Mucosa of rectum (tissue), 2 donors: Measurements from ENCODE around the gene KCNMB2.

Experiments
- H3K27ac ChIP-seq, 2 donors: one replicate each; pipeline ENCODE4 v1.7.0; 2013; ENCODE audit warnings: inconsistent platforms in 2 of 2, low read depth in 2 of 2, low read length in 2 of 2
- H3K27me3 ChIP-seq, 2 donors: one replicate each; pipeline ENCODE4 v1.7.0; 2013; ENCODE audit warnings: low read length in 2 of 2; ENCODE audit not compliant: control insufficient read depth in 2 of 2, insufficient read depth in 2 of 2
- H3K36me3 ChIP-seq, 2 donors: one replicate each; pipeline ENCODE4 v1.7.0; 2013; ENCODE audit warnings: low read length in 2 of 2; ENCODE audit not compliant: control insufficient read depth in 2 of 2, insufficient read depth in 2 of 2
- H3K4me1 ChIP-seq, 2 donors: one replicate each; pipeline ENCODE4 v1.7.0; 2013; ENCODE audit warnings: low read length in 2 of 2, mild to moderate bottlenecking in 1 of 2; ENCODE audit not compliant: control insufficient read depth in 2 of 2, insufficient read depth in 2 of 2
- H3K4me3 ChIP-seq, 2 donors: one replicate each; pipeline ENCODE4 v1.7.0; 2013; ENCODE audit warnings: low read length in 2 of 2
- H3K9ac ChIP-seq, 2 donors: one replicate each; pipeline ENCODE4 v1.7.0; 2013; ENCODE audit warnings: low read length in 2 of 2, low read depth in 1 of 2, mild to moderate bottlenecking in 1 of 2
- H3K9me3 ChIP-seq, 2 donors: one replicate each; pipeline ENCODE4 v1.7.0; 2013; ENCODE audit warnings: low read length in 2 of 2; ENCODE audit not compliant: control insufficient read depth in 2 of 2
- donor health status: healthy.
- donor health status: Normal muscosa, but diverticular disease.

KCNMB2 gene

GRCh38 chr3:178794711-178795110 is 258.5 kb downstream of the KCNMB2 start:
- no peak overlapping the region for H3K4me3 ChIP-seq
- H3K4me1 ChIP-seq = no peaks in the 10 kb centered on the region
- no peaks in the 10 kb centered on the region for H3K36me3 ChIP-seq
- no peaks in the 10 kb centered on the region for H3K27me3 ChIP-seq
- no peak overlapping the region for H3K9ac ChIP-seq
- no peak overlapping the region for H3K27ac ChIP-seq
- no peaks in the 10 kb centered on the region for H3K9me3 ChIP-seq

- H3K4me3 ChIP-seq = no peak overlapping the region
- no peak overlapping the region for H3K9ac ChIP-seq
- no peaks in the 10 kb centered on the region for H3K4me1 ChIP-seq
- no peak overlapping the region for H3K27ac ChIP-seq
- no peaks in the 10 kb centered on the region for H3K9me3 ChIP-seq
- H3K36me3 ChIP-seq = no peaks in the 10 kb centered on the region
- no peaks in the 10 kb centered on the region for H3K27me3 ChIP-seq
These were observed 259.1 kb downstream of the KCNMB2 start for GRCh38 chr3:178795349-178795748.

DNA sequence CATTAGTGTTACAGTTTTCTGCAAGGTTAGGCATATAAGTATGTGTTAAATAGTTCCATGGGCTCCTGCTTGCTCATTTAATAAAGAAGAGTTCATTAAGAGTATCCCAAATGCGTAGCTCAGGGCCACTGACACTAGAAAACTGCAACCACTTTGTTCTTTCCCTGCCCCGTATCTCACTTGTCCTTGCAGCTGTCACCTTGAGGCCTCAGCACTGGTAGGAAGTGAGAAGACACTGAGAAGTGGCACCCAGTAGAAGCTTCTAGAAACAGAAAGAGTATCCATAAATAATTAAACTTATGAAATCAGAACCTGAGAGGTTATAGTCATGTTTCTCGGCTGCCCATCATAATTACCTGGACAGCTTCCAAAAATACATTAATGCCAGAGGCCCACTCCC is 266.0 kb downstream of the KCNMB2 start:
- Histone ChIP-seq H3K9ac (no peak overlapping the region), H3K27ac (no peak overlapping the region), H3K27me3 (no peaks in the 10 kb centered on the region), H3K4me3 (no peak overlapping the region), H3K9me3 (no peaks in the 10 kb centered on the region), H3K4me1 (no peaks in the 10 kb centered on the region), H3K36me3 (no peaks in the 10 kb centered on the region)

DNA sequence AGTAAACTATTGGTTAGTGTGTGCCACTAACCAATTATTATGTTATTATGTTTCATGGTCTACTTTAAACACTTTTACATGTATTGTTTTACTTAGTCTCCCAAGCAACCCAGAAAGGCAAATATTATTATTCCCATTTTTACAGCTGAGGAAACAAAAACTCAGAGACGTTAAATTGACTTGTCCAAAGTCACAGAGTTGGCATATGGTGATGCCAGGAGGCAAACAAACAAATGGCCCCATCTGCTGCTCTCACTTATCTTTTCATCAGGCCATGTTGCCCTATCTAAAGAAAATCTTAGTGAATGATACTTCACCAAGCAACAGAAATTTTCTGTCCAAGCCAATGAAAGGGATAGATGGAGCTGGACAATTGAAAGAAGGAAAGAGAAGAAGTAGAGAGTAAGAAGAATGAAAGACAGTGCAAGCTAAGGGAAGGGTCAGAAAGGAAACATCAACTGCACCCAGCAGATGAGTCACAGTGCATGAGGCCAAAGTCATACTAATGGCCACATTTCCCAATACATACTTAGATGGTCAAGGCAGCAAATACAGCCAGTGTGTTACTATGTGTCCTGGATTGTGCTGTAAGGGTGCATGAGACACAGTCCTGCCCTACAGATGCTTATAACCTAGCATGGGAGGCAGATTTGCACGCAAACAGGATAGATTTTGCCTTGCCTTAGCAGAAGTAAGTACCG is 266.9 kb downstream of the KCNMB2 start:
- Histone ChIP-seq H3K36me3 (no peaks in the 10 kb centered on the region), H3K4me3 (no peak overlapping the region), H3K9ac (no peak overlapping the region), H3K9me3 (no peaks in the 10 kb centered on the region), H3K4me1 (no peaks in the 10 kb centered on the region), H3K27ac (no peak overlapping the region), H3K27me3 (no peaks in the 10 kb centered on the region)

- H3K4me1 ChIP-seq = no peaks in the 10 kb centered on the region
- no peak overlapping the region for H3K27ac ChIP-seq
- H3K27me3 ChIP-seq = no peaks in the 10 kb centered on the region
- no peak overlapping the region for H3K4me3 ChIP-seq
- no peaks in the 10 kb centered on the region for H3K36me3 ChIP-seq
- H3K9me3 ChIP-seq = no peaks in the 10 kb centered on the region
- no peak overlapping the region for H3K9ac ChIP-seq
These were observed 268.4 kb downstream of the KCNMB2 start for GRCh38 chr3:178804606-178805005.

DNA sequence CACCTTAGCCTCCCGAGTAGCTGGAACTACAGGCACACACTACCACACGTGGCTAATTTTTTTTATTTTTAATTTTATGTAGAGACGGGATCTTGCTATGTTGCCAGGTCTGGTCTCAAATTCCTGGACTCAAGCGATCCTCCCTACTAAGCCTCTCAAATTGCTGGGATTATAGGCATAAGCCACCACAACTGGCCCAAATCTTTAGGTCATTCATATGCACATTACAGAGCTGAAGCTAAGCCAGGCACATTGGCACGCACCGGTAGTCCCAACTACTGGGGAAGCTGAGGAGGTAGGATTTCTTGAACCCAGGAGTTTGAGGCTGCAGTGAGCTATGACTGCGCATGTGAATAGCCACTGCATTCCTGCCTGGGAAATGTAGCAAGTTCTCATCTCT is 269.5 kb downstream of the KCNMB2 start:
- H3K9ac ChIP-seq = no peak overlapping the region
- H3K9me3 ChIP-seq = no peaks in the 10 kb centered on the region
- no peaks in the 10 kb centered on the region for H3K36me3 ChIP-seq
- no peak overlapping the region for H3K4me3 ChIP-seq
- no peaks in the 10 kb centered on the region for H3K27me3 ChIP-seq
- H3K27ac ChIP-seq = no peak overlapping the region
- H3K4me1 ChIP-seq = no peaks in the 10 kb centered on the region

- no peak overlapping the region for H3K4me3 ChIP-seq
- no peaks in the 10 kb centered on the region for H3K27me3 ChIP-seq
- no peak overlapping the region for H3K9ac ChIP-seq
- H3K36me3 ChIP-seq = no peaks in the 10 kb centered on the region
- no peaks in the 10 kb centered on the region for H3K9me3 ChIP-seq
- H3K27ac ChIP-seq = no peak overlapping the region
- no peaks in the 10 kb centered on the region for H3K4me1 ChIP-seq
These were observed 270.4 kb downstream of the KCNMB2 start for GRCh38 chr3:178806651-178807050.

DNA sequence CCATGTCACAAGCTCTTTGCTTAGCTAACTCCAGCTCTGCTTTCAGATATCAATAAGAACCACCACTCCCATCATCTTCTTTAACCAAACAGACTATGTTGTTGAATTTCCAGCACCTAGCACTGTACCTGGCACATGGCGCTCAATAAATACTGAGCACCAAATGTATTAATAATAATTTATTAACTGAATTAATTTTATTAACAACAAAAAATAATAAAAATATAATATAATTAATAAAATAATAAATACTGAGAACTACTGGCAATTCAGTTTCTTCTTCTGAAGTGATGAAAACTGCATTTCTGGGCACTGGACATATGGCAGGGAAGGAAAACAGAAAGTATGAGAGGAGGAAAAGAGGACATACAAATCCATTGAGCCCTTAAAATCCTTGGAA is 271.5 kb downstream of the KCNMB2 start:
- H3K9ac ChIP-seq = no peak overlapping the region
- no peaks in the 10 kb centered on the region for H3K9me3 ChIP-seq
- H3K36me3 ChIP-seq = no peaks in the 10 kb centered on the region
- H3K4me1 ChIP-seq = no peaks in the 10 kb centered on the region
- H3K4me3 ChIP-seq = no peak overlapping the region
- H3K27ac ChIP-seq = no peak overlapping the region
- H3K27me3 ChIP-seq = no peaks in the 10 kb centered on the region

- H3K9ac ChIP-seq = no peak overlapping the region
- H3K27me3 ChIP-seq = no peaks in the 10 kb centered on the region
These were observed 272.5 kb downstream of the KCNMB2 start for GRCh38 chr3:178808748-178809147.

DNA sequence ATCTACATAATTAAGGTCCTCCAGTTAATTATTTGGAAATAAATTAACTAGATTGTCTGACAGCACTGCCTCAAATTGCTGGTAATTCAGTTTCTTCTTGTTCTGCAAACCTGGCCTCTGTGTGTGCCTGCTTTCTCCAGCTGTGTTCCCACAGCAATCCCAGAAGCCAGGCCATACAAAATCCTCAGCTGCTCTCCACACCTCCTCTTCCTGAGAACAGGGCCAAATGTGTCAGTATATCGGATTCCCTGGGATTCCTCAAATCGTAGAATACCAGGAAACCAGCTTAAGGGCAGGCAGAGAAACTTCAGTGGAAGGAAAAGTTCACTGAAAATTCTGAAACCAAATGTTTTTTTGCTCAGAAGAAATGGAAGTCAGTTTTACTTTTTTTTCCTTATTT is 273.9 kb downstream of the KCNMB2 start:
- Histone ChIP-seq H3K36me3 (no peaks in the 10 kb centered on the region), H3K9me3 (no peaks in the 10 kb centered on the region), H3K9ac (no peak overlapping the region), H3K4me3 (no peak overlapping the region), H3K4me1 (no peaks in the 10 kb centered on the region), H3K27ac (no peak overlapping the region), H3K27me3 (no peaks in the 10 kb centered on the region)

More at GRCh38 chr3:178808748-178809147, 272.5 kb downstream of the KCNMB2 start:
- Histone ChIP-seq H3K36me3 (no peaks in the 10 kb centered on the region), H3K4me1 (no peaks in the 10 kb centered on the region), H3K27ac (no peak overlapping the region), H3K9me3 (no peaks in the 10 kb centered on the region), H3K4me3 (no peak overlapping the region)

- H3K27me3 ChIP-seq = no peaks in the 10 kb centered on the region
- no peak overlapping the region for H3K4me3 ChIP-seq
- H3K36me3 ChIP-seq = no peaks in the 10 kb centered on the region
- H3K9ac ChIP-seq = no peak overlapping the region
- H3K9me3 ChIP-seq = no peaks in the 10 kb centered on the region
- H3K27ac ChIP-seq = no peak overlapping the region
- H3K4me1 ChIP-seq = no peaks in the 10 kb centered on the region
These were observed 286.5 kb downstream of the KCNMB2 start for GRCh38 chr3:178822722-178823121.
